Lung (tissue), 12 donors: Measurements from ENCODE around the gene EPN2. TPM values are rescaled to one million over a fixed set of nuclear protein-coding genes. Genes with fewer than 3 reads are reported as not detected.
A peak's percentile ranks its signal among the peaks of the same experiment; 100 is the strongest.

ENCODE experiments used
- ATAC-seq: fragments of 200-7000 bp; cut with Tn5 transposase; one replicate; pipeline ENCODE4 v1.9.1; 2020; ENCODE audit warnings: moderate number of reproducible peaks; ENCODE audit not compliant: insufficient read depth, low FRiP score
- DNase-seq, 3 donors: peaks; one replicate each; pipeline ENCODE4 v3.0.0-alpha.2; 2013 to 2017
- H3K27ac ChIP-seq, 2 donors: one replicate each; pipeline ENCODE4 v1.5.1; 2013; ENCODE audit warnings: mild to moderate bottlenecking in 2 of 2, moderate library complexity in 2 of 2, control low read depth in 1 of 2, inconsistent platforms in 1 of 2, low read depth in 1 of 2, low read length in 1 of 2
- H3K27me3 ChIP-seq, 3 donors: one replicate each; pipeline ENCODE4 v1.5.1; 2013; ENCODE audit warnings: low read length in 2 of 3; ENCODE audit not compliant: control insufficient read depth in 3 of 3, insufficient read depth in 3 of 3
- H3K36me3 ChIP-seq, 4 donors: one replicate each; pipeline ENCODE4 v1.5.1; 2013; ENCODE audit warnings: low read length in 4 of 4, mild to moderate bottlenecking in 1 of 4, moderate library complexity in 1 of 4; ENCODE audit not compliant: control insufficient read depth in 4 of 4, insufficient read depth in 4 of 4
- H3K4me1 ChIP-seq, 5 donors: one replicate each; pipeline ENCODE4 v1.5.1; 2013; ENCODE audit warnings: low read length in 5 of 5, mild to moderate bottlenecking in 2 of 5, moderate library complexity in 1 of 5; ENCODE audit not compliant: control insufficient read depth in 5 of 5, insufficient read depth in 5 of 5
- H3K4me3 ChIP-seq: one replicate; pipeline ENCODE4 v1.5.1; 2013; ENCODE audit warnings: mild to moderate bottlenecking, control low read depth, moderate library complexity
- H3K9ac ChIP-seq, 2 donors: one replicate each; pipeline ENCODE4 v1.5.1; 2013; ENCODE audit warnings: low read length in 2 of 2, control low read depth in 1 of 2; ENCODE audit not compliant: insufficient read depth in 1 of 2
- H3K9me3 ChIP-seq, 4 donors: one replicate each; pipeline ENCODE4 v1.5.1; 2013; ENCODE audit warnings: low read length in 3 of 4, mild to moderate bottlenecking in 1 of 4, moderate library complexity in 1 of 4; ENCODE audit not compliant: control insufficient read depth in 4 of 4, insufficient read depth in 3 of 4
- CTCF ChIP-seq: IDR thresholded peaks from 2 replicates; pipeline ENCODE4 v1.5.1; 2012; ENCODE audit warnings: mild to moderate bottlenecking; ENCODE audit errors: control extremely low read depth, extremely low read depth
- WGBS, 2 donors: extraction: QIAGEN DNeasy Blood & Tissue Kit; methylation state at CpG; one replicate each; pipeline ENCODE4 v1.1.7; 2013; 5-methylcytosine and 5-hydroxymethylcytosine counted together
- polyA plus RNA-seq, 2 donors: library from polyadenylated mRNA; stranded (reverse); fragments of 200-250 nt; gene quantifications; one replicate each; pipeline ENCODE4 v1.2.1, GENCODE V29; 2013
- total RNA-seq, 2 donors: library from RNA; depleted of rRNA in 1 of 2; stranded (reverse); fragments of >200 nt in 1 of 2; gene quantifications; one replicate each; pipeline ENCODE4 v1.2.1, GENCODE V29; 2014 to 2021
- donor health status: control.
- donor health status: control.
- donor health status: Bipolar disorder and iron deficiency.
- donor health status: healthy.
- donor health status: DM: yes; HTN: yes; CAD: no.

Gene EPN2
- total and polyA plus RNA-seq, 4 donors, result 16.7 to 73.7 (median 37.4) TPM

GRCh38 chr17:19346351-19347255, 109.4 kb downstream of the EPN2 start:
- DNase-seq, result peak in 1 of 3 donors; percentile 14
- H3K4me3 ChIP-seq, result no peak overlapping the region
- H3K9me3 ChIP-seq, result no peaks in the 10 kb centered on the region
- H3K4me1 ChIP-seq, result peaks cover 0 to 11% (median 10%) of the 10 kb centered on the region in 5 donors
- H3K36me3 ChIP-seq, result peaks cover 0 to 2% (median 0%) of the 10 kb centered on the region in 4 donors
- no peaks in the 10 kb centered on the region for H3K27me3 ChIP-seq
- TF ChIP-seq CTCF, result no peak
- WGBS, 2 donors, result 82 to 87% methylated on average over 17 to 19 of the region's 19 CpGs
- ATAC-seq, result peak; percentile 9
- peak overlapping the region; percentile 15 to 26 for H3K27ac ChIP-seq
- no peak overlapping the region for H3K9ac ChIP-seq

- Histone ChIP-seq H3K27ac (no peak overlapping the region), H3K9ac (no peak overlapping the region), H3K4me1 (peaks cover 0 to 6% (median 2%) of the 10 kb centered on the region in 5 donors), H3K4me3 (no peak overlapping the region), H3K36me3 (peaks cover 0 to 2% (median 0%) of the 10 kb centered on the region in 4 donors), H3K9me3 (no peaks in the 10 kb centered on the region), H3K27me3 (no peaks in the 10 kb centered on the region)
- TF ChIP-seq CTCF, result no peak
- 89 to 97% methylated on average over 13 of the region's 13 CpGs for WGBS, 2 donors
- DNase-seq, result peak in 1 of 3 donors; percentile 9
- ATAC-seq, result no peak
Measured at GRCh38 chr17:19347323-19348080, 110.3 kb downstream of the EPN2 start.

- DNase-seq, result peak in 1 of 3 donors; percentile 9
- H3K27ac ChIP-seq, result no peak overlapping the region
- no peak for TF ChIP-seq CTCF
- ATAC-seq, result no peak
- H3K9ac ChIP-seq, result no peak overlapping the region
- no peaks in the 10 kb centered on the region for H3K9me3 ChIP-seq
- H3K4me1 ChIP-seq, result peaks cover 0 to 3% (median 0%) of the 10 kb centered on the region in 5 donors
- no peak overlapping the region for H3K4me3 ChIP-seq
- H3K36me3 ChIP-seq, result peaks cover 0 to 2% (median 0%) of the 10 kb centered on the region in 4 donors
- H3K27me3 ChIP-seq, result no peaks in the 10 kb centered on the region
- 85 to 88% methylated on average over 9 of the region's 9 CpGs for WGBS, 2 donors
Measured at GRCh38 chr17:19348081-19348650, 111.0 kb downstream of the EPN2 start.
